SK-N-SH (cell line): ENCODE data around the gene PRDX5. TPM values are rescaled to one million over a fixed set of nuclear protein-coding genes. Genes with fewer than 3 reads are reported as not detected.

ENCODE experiments used
- CTCF ChIA-PET: fragments of 300-600, 350-600 bp; formaldehyde crosslinking; extraction: SDS; loops from one replicate; lab custom pipeline; 2021; lab: Yijun Ruan, JAX
- POLR2A ChIA-PET: fragments of 350-600 bp; sonication (Branson Sonifier 250); formaldehyde crosslinking; extraction: SDS; loops from one replicate; lab custom pipeline; 2020; ENCODE audit warnings: antibody characterized with exemption, inconsistent platforms; lab: Yijun Ruan, JAX
- DNase-seq: peaks from one replicate; pipeline ENCODE4 v3.0.0; 2012
- H2AFZ ChIP-seq: fragments of 200-600 bp; sonication (generic); 2 replicates; pipeline ENCODE4 v1.8.1; 2016; ENCODE audit warnings: antibody characterized with exemption, mild to moderate bottlenecking, low read depth
- H3F3A ChIP-seq: fragments of 200-600 bp; sonication (generic); replicated peaks from 2 replicates; pipeline ENCODE3; 2016; ENCODE audit warnings: antibody characterized with exemption, mild to moderate bottlenecking; ENCODE audit not compliant: insufficient read depth
- H3K27ac ChIP-seq, 2 experiments: fragments of 200-500 bp in 1 of 2; fragments of 200-600 bp in 1 of 2; sonication (Bioruptor generic) in 1 of 2; sonication (generic), shearing (Covaris generic) in 1 of 2; 2 replicates each; pipeline versions ENCODE4 v1.5.1 to v1.6.1; 2014 to 2016; ENCODE audit warnings: low read depth in 2 of 2, inconsistent platforms in 1 of 2, low read length in 1 of 2, mild to moderate bottlenecking in 1 of 2, mixed read lengths in 1 of 2
- H3K27me3 ChIP-seq: fragments of 200-600 bp; sonication (generic), shearing (Covaris generic); 2 replicates; pipeline ENCODE4 v1.6.1; 2016; ENCODE audit warnings: mixed run types; ENCODE audit not compliant: insufficient read depth
- H3K36me3 ChIP-seq, 2 experiments: fragments of 200-500 bp in 1 of 2; fragments of 200-600 bp in 1 of 2; sonication (Bioruptor generic) in 1 of 2; sonication (generic) in 1 of 2; replicated peaks in 1 of 2; 2 replicates each; pipeline versions ENCODE3 to v1.5.1; 2014 to 2016; ENCODE audit warnings: low read length in 1 of 2, mild to moderate bottlenecking in 1 of 2; ENCODE audit not compliant: insufficient read depth in 2 of 2, control insufficient read depth in 1 of 2
- H3K4me1 ChIP-seq, 2 experiments: fragments of 200-500 bp in 1 of 2; fragments of 200-600 bp in 1 of 2; sonication (Bioruptor generic) in 1 of 2; sonication (generic), shearing (Covaris generic) in 1 of 2; 2 replicates each; pipeline versions ENCODE4 v1.5.1 to v1.6.1; 2014 to 2016; ENCODE audit warnings: low read depth in 1 of 2, low read length in 1 of 2, mixed run types in 1 of 2; ENCODE audit not compliant: insufficient read depth in 2 of 2, control insufficient read depth in 1 of 2
- H3K4me2 ChIP-seq: fragments of 200-600 bp; sonication (generic), shearing (Covaris generic); 2 replicates; pipeline ENCODE4 v1.6.1; 2017; ENCODE audit warnings: mixed run types
- H3K4me3 ChIP-seq, 2 experiments: fragments of 200-500 bp in 1 of 2; fragments of 200-600 bp in 1 of 2; sonication (Bioruptor generic) in 1 of 2; sonication (generic), shearing (Covaris generic) in 1 of 2; 2 replicates each; pipeline versions ENCODE4 v1.5.1 to v1.8.1; 2014 to 2016; ENCODE audit warnings: low read depth in 2 of 2, inconsistent platforms in 1 of 2, low read length in 1 of 2, mild to moderate bottlenecking in 1 of 2, mixed read lengths in 1 of 2, moderate library complexity in 1 of 2
- H3K79me2 ChIP-seq: fragments of 200-600 bp; sonication (generic); 2 replicates; pipeline ENCODE4 v1.8.1; 2017; ENCODE audit warnings: mild to moderate bottlenecking; ENCODE audit not compliant: insufficient read depth
- H3K9ac ChIP-seq: fragments of 200-600 bp; sonication (generic); 2 replicates; pipeline ENCODE4 v1.6.1; 2017; ENCODE audit warnings: mixed run types
- H3K9me2 ChIP-seq: fragments of 200-600 bp; sonication (generic); 2 replicates; pipeline ENCODE4 v1.6.1; 2017; ENCODE audit warnings: mixed run types
- H3K9me3 ChIP-seq: fragments of 200-600 bp; sonication (generic); 2 replicates; pipeline ENCODE4 v1.6.1; 2017; ENCODE audit warnings: mixed run types, mild to moderate bottlenecking, moderate library complexity
- H4K20me1 ChIP-seq: fragments of 200-600 bp; sonication (generic); 2 replicates; pipeline ENCODE4 v1.6.1; 2017; ENCODE audit warnings: mild to moderate bottlenecking, mixed run types; ENCODE audit not compliant: insufficient read depth
- ELF1 ChIP-seq: IDR thresholded peaks from 2 replicates; pipeline ENCODE4 v1.4.0; 2012
- EZH2phosphoT487 ChIP-seq: fragments of 200-600 bp; sonication (generic); IDR thresholded peaks from 2 replicates; pipeline ENCODE4 v1.6.1; 2017; ENCODE audit warnings: low read depth, mixed run types, mild to moderate bottlenecking, antibody characterized with exemption, moderate library complexity, borderline replicate concordance
- FOSL2 ChIP-seq: IDR thresholded peaks from 2 replicates; pipeline ENCODE4 v1.4.0; 2012; ENCODE audit warnings: low read depth, mild to moderate bottlenecking, moderate library complexity, borderline replicate concordance
- IRF3 ChIP-seq: fragments of 150-350 bp; IDR thresholded peaks from 2 replicates; pipeline ENCODE4 v1.6.1; 2016; ENCODE audit warnings: mild to moderate bottlenecking, low read depth, low read length
- MEF2A ChIP-seq: IDR thresholded peaks from 2 replicates; pipeline ENCODE4 v1.4.0; 2012; ENCODE audit warnings: low read depth, borderline replicate concordance
- MXI1 ChIP-seq: IDR thresholded peaks from 2 replicates; pipeline ENCODE4 v1.6.1; 2012; ENCODE audit warnings: mild to moderate bottlenecking, low read depth, low read length, improper control_type of control experiment
- RAD21 ChIP-seq: IDR thresholded peaks from 2 replicates; pipeline ENCODE4 v1.6.1; 2012; ENCODE audit warnings: mild to moderate bottlenecking, low read length
- REST ChIP-seq: IDR thresholded peaks from 2 replicates; pipeline ENCODE4 v1.6.1; 2012; ENCODE audit warnings: mild to moderate bottlenecking, low read depth, low read length, moderate library complexity
- RFX5 ChIP-seq: IDR thresholded peaks from 2 replicates; pipeline ENCODE4 v1.6.1; 2012; ENCODE audit warnings: mild to moderate bottlenecking, improper control_type of control experiment, low read length
- RXRA ChIP-seq: IDR thresholded peaks from 2 replicates; pipeline ENCODE4 v1.4.0; 2012; ENCODE audit warnings: low read depth, mild to moderate bottlenecking, borderline replicate concordance
- TCF12 ChIP-seq: IDR thresholded peaks from 2 replicates; pipeline ENCODE4 v1.4.0; 2012
- TEAD4 ChIP-seq: IDR thresholded peaks from 2 replicates; pipeline ENCODE4 v1.4.0; 2012; ENCODE audit warnings: mild to moderate bottlenecking, borderline replicate concordance; ENCODE audit not compliant: insufficient read depth
- USF1 ChIP-seq: IDR thresholded peaks from 2 replicates; pipeline ENCODE4 v1.4.0; 2012; ENCODE audit warnings: low read depth, borderline replicate concordance
- WGBS: methylation state at CpG from one replicate; pipeline ENCODE4 v1.1.6; 2017; ENCODE audit warnings: low lambda C conversion rate; 5-methylcytosine and 5-hydroxymethylcytosine counted together
- polyA plus RNA-seq, 3 experiments: library from polyadenylated mRNA; depleted of rRNA; stranded (reverse); fragments of >200 nt; gene quantifications; 2 replicates each; pipeline ENCODE4 v1.2.3, GENCODE V29; 2012
- TF ChIP-seq, protein P1 (sequence below): IDR thresholded peaks from 2 replicates; pipeline ENCODE4 v1.4.0; 2012; ENCODE audit warnings: low read depth, borderline replicate concordance
- TF ChIP-seq, protein P2 (sequence below): fragments of 200-600 bp; sonication (generic); IDR thresholded peaks from 2 replicates; pipeline ENCODE4 v1.6.1; 2017; ENCODE audit warnings: antibody characterized with exemption, mild to moderate bottlenecking, moderate library complexity

The PRDX5 gene
- polyA plus RNA-seq, 1 of the 3 experiments (the other 2 are of a cell fraction): 1,000 TPM

- TF ChIP-seq IRF3: no peak
- TF ChIP-seq RXRA: no peak
- no peak for TF ChIP-seq RFX5
- TF ChIP-seq RAD21: no peak
- TF ChIP-seq USF1: no peak
- TF ChIP-seq EZH2phosphoT487: no peak
- TF ChIP-seq, protein P1, sequence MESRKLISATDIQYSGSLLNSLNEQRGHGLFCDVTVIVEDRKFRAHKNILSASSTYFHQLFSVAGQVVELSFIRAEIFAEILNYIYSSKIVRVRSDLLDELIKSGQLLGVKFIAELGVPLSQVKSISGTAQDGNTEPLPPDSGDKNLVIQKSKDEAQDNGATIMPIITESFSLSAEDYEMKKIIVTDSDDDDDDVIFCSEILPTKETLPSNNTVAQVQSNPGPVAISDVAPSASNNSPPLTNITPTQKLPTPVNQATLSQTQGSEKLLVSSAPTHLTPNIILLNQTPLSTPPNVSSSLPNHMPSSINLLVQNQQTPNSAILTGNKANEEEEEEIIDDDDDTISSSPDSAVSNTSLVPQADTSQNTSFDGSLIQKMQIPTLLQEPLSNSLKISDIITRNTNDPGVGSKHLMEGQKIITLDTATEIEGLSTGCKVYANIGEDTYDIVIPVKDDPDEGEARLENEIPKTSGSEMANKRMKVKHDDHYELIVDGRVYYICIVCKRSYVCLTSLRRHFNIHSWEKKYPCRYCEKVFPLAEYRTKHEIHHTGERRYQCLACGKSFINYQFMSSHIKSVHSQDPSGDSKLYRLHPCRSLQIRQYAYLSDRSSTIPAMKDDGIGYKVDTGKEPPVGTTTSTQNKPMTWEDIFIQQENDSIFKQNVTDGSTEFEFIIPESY: no peak
- no peak for TF ChIP-seq MXI1
Measured at GRCh38 chr11:64349025-64349387, 31.1 kb downstream of the PRDX5 start (continued).

- WGBS: 89% methylated on average over 10 of the region's 11 CpGs
- ChIA-PET CTCF (interaction anchor here (0.7 to 1.7 kb wide), 4 partner anchors 18 to 204 kb away, joined by 3 to 5 read pairs (median 4); no protein-coding TSS in a partner anchor), POLR2A (no interaction called here)
- TF ChIP-seq, protein P2, sequence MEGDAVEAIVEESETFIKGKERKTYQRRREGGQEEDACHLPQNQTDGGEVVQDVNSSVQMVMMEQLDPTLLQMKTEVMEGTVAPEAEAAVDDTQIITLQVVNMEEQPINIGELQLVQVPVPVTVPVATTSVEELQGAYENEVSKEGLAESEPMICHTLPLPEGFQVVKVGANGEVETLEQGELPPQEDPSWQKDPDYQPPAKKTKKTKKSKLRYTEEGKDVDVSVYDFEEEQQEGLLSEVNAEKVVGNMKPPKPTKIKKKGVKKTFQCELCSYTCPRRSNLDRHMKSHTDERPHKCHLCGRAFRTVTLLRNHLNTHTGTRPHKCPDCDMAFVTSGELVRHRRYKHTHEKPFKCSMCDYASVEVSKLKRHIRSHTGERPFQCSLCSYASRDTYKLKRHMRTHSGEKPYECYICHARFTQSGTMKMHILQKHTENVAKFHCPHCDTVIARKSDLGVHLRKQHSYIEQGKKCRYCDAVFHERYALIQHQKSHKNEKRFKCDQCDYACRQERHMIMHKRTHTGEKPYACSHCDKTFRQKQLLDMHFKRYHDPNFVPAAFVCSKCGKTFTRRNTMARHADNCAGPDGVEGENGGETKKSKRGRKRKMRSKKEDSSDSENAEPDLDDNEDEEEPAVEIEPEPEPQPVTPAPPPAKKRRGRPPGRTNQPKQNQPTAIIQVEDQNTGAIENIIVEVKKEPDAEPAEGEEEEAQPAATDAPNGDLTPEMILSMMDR: no peak
- TF ChIP-seq ELF1 (no peak), REST (no peak), RFX5 (no peak), MEF2A (no peak), FOSL2 (no peak), MXI1 (no peak), TEAD4 (no peak), USF1 (no peak), IRF3 (no peak), TCF12 (no peak), RXRA (no peak)
- TF ChIP-seq, protein P1: no peak
Measured at GRCh38 chr11:64349404-64349803, 31.5 kb downstream of the PRDX5 start.

More at GRCh38 chr11:64349404-64349803, 31.5 kb downstream of the PRDX5 start:
- Histone ChIP-seq H3K9me2 (no peaks in the 10 kb centered on the region), H3K9ac (no peak overlapping the region), H3K36me3 (no peaks in the 10 kb centered on the region), H3K9me3 (no peaks in the 10 kb centered on the region), H3K27me3 (no peaks in the 10 kb centered on the region), H3K27ac (no peak overlapping the region), H3K4me2 (no peak overlapping the region), H3K4me3 (no peak overlapping the region), H2AFZ (no peak overlapping the region), H3K4me1 (no peaks in the 10 kb centered on the region; a peak in 1 of 4 replicates), H4K20me1 (no peaks in the 10 kb centered on the region), H3K79me2 (no peaks in the 10 kb centered on the region), H3F3A (no peaks in the 10 kb centered on the region)
- DNase-seq: no peak
